ENCODE data around the gene NES.

The NES gene

GRCh38 chr1:156657741-156658319 is 19.4 kb downstream of the NES start:
- POLR2A ChIA-PET: interaction anchor here (0.6 kb wide), 1 partner anchor 44 kb away, joined by 3 read pairs; no protein-coding TSS in a partner anchor
- DNase-seq (ENCODE audit: low read depth, low spot score): no peak
- no peak overlapping the region; the same call in 1 of the 2 replicates for H3K4me3 ChIP-seq (ENCODE audit: low read depth, low read length)
- CTCF ChIA-PET: interaction anchor here (0.6 to 13.1 kb wide), 37 partner anchors 9 to 273 kb away, joined by 3 to 506 read pairs (median 5); partner anchors contain the start of genes BCAN, CRABP2, HAPLN2 and IQGAP3
- TF ChIP-seq CTCF (IDR thresholded peaks at IDR 0.05; ENCODE audit: insufficient read depth, low read length, missing control alignments): no peak

GRCh38 chr1:156656806-156657740 is 20.1 kb downstream of the NES start:
- POLR2A ChIA-PET: no interaction called here
- DNase-seq (ENCODE audit: low read depth, low spot score): no peak
- CTCF ChIA-PET: interaction anchor here (0.6 to 13.1 kb wide), 35 partner anchors 9 to 272 kb away, joined by 3 to 506 read pairs (median 5); partner anchors contain the start of genes BCAN, CRABP2, HAPLN2 and IQGAP3
- peak overlapping the region; percentile 20 for H3K4me3 ChIP-seq (ENCODE audit: low read depth, low read length)
- TF ChIP-seq CTCF (IDR thresholded peaks at IDR 0.05; ENCODE audit: insufficient read depth, low read length, missing control alignments): peak; percentile 98

GRCh38 chr1:156655904-156656516 is 21.2 kb downstream of the NES start:
- ChIA-PET CTCF (interaction anchor here (1.2 to 13.1 kb wide), 10 partner anchors 9 to 272 kb away, joined by 3 to 506 read pairs (median 96); partner anchors contain the start of genes BCAN, HAPLN2, ISG20L2 and METTL25B), POLR2A (no interaction called here)
- no peak for TF ChIP-seq CTCF (IDR thresholded peaks at IDR 0.05; ENCODE audit: insufficient read depth, low read length, missing control alignments)
- no peak overlapping the region for H3K4me3 ChIP-seq (ENCODE audit: low read depth, low read length)
- DNase-seq (ENCODE audit: low read depth, low spot score): no peak

GRCh38 chr1:156655151-156655903 is 21.9 kb downstream of the NES start:
- ChIA-PET CTCF (interaction anchor here (1.2 to 13.1 kb wide), 9 partner anchors 9 to 271 kb away, joined by 3 to 506 read pairs (median 167); partner anchors contain the start of genes BCAN, HAPLN2, ISG20L2 and METTL25B), POLR2A (no interaction called here)
- no peak for TF ChIP-seq CTCF (IDR thresholded peaks at IDR 0.05; ENCODE audit: insufficient read depth, low read length, missing control alignments)
- DNase-seq (ENCODE audit: low read depth, low spot score): no peak
- no peak overlapping the region for H3K4me3 ChIP-seq (ENCODE audit: low read depth, low read length)

- H3K4me3 ChIP-seq (ENCODE audit: low read depth, low read length): no peak overlapping the region
- DNase-seq (ENCODE audit: low read depth, low spot score): no peak
- ChIA-PET CTCF (interaction anchor here (1.2 to 13.1 kb wide), 7 partner anchors 8 to 270 kb away, joined by 3 to 506 read pairs (median 185); partner anchors contain the start of genes BCAN, HAPLN2, ISG20L2 and METTL25B), POLR2A (no interaction called here)
- TF ChIP-seq CTCF (IDR thresholded peaks at IDR 0.05; ENCODE audit: insufficient read depth, low read length, missing control alignments): no peak
Observed at GRCh38 chr1:156654700-156655099, 22.5 kb downstream of the NES start.
